HG02759 (cell line): ENCODE results near the gene ZNF330.

Experiments used
- ATAC-seq: cut with Tn5 transposase; IDR thresholded peaks from one replicate; pipeline ENCODE4 v1.9.1; 2021; ENCODE audit warnings: mild to moderate bottlenecking, moderate library complexity; ENCODE audit not compliant: unreplicated experiment

ZNF330 gene

DNA sequence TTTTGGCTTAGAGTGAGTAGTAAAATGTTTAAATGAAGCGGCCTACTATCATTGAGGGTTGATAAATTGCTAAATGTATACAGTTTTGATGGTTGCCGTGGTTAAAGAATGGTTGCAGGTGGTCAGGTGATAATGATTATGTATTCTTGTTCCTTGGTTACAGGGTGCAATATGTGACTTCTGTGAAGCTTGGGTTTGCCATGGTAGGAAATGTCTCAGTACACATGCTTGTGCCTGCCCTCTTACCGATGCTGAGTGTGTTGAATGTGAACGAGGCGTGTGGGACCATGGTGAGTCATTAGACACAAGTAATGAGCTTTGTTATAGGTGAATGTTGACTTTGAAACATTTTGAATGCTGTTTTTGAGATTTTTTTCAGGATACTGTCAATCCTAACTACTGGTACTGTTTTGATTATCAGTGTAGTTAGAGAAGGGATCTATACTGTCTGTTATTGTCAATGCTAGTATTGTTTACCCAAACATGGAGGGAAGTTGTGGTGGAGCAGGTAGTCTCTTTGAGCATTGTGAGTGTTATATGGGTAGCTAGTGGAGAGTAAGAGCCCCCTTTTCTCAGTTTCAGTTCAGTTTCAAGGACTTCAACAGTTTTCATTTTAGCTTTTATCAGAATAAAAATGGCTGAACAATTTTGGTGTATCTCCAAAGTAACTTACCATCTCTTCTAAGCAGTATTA lies 8.9 kb downstream of the ZNF330 start:
- ATAC-seq: peak; percentile 64

DNA sequence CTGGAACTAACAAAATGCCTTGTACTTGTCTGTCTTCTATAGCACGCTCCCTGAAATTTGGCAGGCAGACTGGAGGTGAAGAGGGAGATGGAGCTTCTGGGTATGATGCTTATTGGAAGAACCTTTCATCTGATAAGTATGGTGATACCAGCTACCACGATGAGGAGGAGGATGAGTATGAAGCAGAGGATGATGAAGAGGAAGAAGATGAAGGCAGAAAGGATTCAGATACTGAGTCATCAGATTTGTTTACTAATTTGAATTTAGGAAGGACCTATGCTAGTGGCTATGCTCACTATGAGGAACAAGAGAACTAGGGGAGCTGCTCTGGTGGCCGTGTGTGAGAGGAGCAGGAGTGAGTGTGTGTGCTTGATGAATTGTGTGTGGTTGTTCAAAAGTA lies 13.0 kb downstream of the ZNF330 start:
- no peak for ATAC-seq

DNA sequence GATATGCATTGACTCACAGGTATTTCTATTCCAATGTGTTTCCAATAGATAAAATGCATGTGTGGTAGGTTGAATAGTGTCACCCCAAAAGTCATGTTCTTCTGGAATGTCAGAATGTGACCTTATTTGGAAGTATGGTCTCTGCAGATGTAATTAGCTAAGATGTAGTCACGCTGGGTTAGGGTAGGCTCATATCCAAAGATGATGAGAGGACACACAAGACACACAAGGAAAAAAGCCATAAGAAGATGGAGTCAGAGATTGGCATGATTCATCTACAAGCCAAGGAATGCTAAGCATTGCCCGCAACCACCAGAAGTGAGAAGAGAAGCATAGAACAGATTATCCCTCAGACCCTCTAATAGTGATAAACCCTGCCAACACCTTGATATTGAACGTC lies 17.5 kb downstream of the ZNF330 start:
- no peak for ATAC-seq

DNA sequence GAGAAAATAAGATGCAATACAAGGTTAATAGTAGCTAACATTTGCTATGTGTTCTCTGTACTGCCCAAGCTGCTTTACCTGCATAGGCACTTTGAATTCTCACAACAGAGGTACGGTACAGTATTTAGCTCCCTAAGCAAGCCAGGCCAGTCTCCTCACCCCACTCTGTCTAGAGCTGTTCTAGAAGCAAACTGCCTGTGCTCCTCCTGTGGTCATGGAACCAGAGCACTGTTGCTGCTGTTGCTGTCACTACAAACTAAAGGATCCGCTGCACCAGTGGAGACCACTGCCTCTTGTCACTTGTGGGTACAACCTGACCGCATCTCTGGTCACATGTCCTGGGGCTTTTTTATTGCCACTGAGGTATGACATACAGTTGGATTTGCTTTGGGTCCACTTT lies 19.6 kb downstream of the ZNF330 start:
- no peak for ATAC-seq

DNA sequence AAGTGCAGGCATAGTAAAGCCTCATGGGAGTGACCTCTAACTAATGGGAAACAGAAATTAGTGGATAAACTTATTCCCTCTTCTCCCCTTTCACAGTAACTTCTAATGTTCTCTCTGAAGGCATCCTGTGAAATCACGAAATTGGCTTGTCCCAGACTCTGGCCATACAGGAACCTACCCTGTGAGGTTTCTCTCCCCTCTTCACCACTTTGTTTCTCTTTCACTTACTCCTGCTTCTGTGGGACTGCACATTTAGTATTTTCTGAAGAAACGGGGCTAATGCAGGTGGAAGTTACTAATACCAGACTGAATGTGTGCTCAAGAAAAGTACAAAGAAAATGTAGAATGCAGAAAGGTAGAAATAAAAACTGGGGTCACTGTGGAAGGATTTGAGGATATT lies 20.0 kb downstream of the ZNF330 start:
- ATAC-seq: no peak

DNA sequence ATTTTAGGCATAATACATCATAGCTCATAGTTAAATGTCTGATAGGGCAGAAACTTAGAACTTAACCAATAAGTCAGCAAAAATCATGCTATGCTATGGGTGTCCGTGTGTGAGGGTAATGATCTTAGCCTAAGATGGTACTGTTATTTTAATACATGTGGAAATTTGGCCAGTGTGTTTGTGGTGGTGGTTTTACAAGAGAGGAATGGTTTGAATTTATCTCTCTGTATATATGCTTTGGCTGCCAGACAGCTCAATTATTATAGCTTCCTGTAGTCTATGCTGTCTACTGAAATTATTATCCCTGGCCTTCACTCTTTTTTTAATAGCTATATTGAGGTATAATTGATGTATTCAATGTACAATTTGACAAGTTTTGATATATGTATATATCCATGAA lies 21.3 kb downstream of the ZNF330 start:
- ATAC-seq: no peak

DNA sequence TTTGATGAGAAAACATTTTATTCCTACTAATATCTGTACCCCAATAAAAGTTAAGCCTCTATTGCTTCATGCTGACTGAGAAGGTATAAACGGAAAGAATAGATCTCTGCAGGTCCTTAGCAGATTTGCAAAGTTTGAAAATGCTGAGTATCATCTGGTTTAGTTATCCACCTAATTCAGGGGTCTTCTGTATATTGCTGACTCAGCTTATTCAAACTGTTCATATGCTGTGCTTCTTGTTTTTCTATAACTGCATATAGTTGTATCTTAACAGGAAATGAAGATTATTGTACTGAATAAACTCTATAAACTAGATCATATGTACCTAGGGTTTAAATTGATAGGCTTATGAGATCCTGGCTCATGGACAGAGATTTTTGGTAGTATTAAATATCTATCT lies 23.7 kb downstream of the ZNF330 start:
- no peak for ATAC-seq

DNA sequence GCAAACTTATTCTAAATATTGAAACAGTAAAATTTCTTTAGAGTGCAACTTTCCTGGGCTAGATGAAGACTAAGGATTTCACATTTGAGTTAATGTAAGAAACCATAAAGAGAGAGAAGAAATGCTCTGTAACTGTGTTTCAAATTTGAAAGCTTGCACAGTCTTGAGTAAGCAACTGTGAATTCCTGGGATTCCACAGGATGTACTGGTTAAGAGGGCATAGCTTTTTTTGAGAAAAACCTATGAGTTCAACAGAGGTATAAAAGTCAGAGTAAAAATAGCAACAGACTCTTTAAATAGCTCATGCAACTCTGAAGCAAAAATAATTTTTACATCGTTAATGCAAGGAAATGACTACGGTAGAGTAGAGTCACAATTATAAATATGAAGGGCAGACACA lies 25.5 kb downstream of the ZNF330 start:
- no peak for ATAC-seq

DNA sequence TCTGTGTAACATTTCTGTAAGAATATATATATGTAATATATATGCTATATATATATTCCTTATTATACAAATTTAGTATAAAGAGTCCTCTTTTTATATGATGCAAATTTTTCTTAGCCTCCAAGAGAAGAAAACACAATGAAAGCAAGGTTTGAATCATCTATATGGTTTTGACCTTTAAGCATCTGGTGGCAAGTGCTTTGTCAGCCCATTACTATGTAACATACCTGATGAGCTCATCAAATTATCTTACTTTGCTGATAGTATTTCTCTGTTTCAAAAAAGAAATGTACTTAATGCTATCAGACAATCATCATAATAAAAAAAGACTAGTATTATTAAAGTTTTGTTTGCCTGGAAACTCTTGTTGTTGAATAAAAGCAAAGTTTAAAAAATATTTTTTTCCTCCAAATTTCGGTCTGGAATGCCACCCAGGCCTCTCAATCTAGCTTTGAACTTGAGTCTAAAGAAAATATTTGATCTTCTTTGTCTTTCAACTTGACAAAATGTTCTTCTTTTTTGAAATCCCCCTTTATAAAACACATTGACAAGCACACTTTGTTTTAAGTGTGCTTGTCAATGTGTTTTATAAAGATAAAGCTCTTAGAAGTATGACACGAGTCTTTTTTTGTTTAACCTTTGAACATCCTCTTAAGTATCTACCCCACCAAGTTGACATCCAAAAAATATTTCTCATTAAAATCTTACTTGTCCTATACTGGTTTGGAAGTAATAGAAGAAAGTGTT lies 26.2 kb downstream of the ZNF330 start:
- ATAC-seq: no peak

DNA sequence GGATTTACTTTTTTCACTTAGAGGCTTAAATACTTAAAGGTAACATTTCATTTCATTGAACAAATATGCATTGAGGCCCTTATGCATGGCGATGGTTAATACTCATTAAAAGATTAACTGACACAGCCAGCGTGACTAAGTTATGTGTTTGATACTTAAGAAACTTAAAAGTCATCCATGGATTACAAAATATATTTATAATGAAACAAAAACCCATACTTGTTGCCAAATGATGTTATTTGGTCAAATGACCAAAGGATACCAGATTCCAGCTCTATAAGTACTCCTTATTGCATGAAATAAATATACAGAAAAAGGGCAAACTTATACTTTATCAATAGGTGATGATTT lies 26.7 kb downstream of the ZNF330 start:
- no peak for ATAC-seq

DNA sequence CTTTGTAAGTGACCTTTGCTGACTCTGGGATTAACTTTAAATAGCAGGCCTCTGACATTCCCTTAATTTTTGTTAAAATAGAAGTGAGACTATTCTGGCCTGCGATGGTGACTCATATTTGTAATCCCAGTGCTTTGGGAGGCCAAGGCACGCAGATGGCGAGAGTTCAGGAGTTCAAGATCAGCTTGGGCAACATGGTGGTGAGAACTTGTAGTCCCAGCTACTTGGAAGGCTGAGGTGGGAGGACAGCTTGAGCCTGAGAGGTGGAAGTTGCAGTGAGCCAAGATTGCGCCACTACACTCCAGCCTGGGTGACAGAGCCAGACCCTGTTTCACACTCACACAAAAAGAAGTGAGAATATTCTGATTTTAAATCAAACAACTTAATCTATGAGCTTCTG lies 27.3 kb downstream of the ZNF330 start:
- ATAC-seq: no peak

DNA sequence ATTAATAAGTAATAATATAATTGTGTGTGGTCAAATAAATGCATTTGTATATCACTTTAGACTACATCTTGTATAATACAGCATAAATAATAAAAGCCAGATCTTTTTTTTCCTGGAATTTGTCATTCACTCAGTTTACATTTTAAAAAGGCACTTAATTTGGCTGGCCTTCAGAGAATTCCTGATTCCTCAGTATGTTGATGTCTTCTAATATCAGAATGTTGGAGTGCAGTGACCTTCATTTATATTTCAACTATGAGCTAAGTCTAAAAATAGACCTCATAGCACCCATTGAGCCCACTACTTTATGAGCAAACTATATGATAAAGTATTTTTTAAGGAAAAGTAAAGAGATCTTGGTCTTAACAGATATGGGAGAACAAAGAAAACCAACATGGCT lies 27.8 kb downstream of the ZNF330 start:
- ATAC-seq: no peak

DNA sequence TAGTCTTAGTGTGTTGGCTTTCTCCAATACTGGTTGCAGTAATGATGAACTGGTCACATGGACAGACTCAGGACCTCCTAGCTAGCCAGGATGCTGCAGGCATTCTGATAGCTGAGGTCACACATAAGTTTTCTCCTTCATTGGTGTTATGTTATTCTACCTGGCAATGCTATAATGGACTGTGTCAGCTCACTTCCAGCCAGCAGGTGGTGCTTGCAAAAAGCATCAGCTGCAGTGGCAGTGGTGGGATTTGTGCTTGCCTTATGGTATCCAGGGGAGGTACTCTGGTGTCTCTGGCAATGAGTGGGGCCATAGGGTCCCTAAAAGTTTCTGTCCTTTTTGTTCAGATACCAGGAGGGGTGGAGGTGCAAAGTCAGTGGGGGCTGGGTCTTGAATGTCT lies 33.6 kb downstream of the ZNF330 start:
- ATAC-seq: no peak

DNA sequence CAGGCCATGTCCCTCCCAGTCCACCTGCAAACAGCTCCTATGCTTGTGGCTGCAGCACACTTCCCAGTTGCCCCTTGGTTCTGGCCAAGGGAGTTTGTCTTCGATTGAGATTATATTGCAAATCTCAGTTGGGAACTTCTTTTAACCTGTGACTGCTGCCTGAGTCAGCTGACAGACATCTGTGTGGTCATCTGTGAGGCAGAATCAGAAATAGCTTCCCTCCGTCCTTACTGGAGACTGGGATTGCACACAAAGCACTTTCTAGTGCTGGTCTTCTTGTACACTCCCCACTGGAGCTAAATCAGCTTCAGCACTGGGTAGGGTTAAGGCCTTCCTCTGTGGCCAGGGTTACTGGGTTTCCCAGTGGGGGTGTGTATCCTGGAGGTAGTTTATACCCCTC lies 34.3 kb downstream of the ZNF330 start:
- no peak for ATAC-seq

DNA sequence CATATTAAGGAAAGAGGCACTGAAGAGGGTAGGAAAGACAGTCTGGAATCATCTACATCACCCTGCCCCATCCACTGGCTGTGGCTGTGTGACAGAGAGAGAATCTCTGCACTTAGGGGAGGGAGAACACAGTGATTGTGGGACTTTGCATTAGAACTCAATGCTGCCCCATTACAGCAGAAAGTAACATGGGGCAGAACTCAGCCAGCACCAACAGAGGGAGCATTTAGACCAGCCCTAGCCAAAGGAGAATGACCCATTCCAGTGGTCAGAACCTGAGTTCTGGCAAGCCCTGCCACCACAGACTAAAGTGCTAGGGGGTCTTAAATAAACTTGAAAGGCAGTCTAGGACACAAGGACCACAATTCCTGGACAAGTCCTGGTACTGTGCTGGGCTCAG lies 37.9 kb downstream of the ZNF330 start:
- no peak for ATAC-seq

DNA sequence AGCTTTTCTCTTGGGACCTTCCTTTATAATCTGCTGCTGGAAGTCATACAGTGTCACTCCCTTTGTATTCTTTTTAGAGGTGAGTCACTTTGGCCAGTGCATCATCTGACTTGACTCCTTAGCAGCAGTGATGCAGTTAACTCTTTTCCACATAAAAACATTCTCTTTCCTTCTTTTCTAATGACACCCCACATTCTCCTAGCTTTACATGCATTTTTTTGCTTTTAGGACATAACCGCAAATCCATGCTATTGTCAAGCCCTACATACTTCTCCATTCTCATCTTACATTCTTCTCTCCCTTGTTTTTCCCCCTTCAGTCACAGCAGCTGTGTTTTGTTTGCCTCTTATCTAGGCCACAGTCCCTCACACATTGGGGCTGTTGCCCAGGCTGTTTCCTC lies 55.1 kb downstream of the ZNF330 start:
- no peak for ATAC-seq

DNA sequence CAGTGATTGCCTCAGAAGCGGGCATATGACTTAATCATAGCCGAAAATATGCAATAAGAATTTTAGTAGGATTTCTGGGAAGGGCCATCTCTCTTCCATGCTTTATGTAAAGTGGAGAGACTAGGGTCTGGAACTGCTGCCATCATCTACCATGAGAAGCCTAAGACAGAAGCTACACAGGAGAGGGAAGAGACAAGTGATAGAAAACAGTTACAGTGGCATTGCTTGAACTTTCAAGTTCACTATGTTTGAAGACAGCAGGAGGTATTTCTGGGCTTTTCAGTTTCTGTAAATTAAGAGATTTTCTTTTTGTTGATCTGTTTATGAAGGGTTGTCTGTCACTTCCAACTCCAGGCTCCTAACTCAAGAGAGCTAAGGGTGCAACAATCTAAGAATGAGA lies 62.5 kb downstream of the ZNF330 start:
- no peak for ATAC-seq

DNA sequence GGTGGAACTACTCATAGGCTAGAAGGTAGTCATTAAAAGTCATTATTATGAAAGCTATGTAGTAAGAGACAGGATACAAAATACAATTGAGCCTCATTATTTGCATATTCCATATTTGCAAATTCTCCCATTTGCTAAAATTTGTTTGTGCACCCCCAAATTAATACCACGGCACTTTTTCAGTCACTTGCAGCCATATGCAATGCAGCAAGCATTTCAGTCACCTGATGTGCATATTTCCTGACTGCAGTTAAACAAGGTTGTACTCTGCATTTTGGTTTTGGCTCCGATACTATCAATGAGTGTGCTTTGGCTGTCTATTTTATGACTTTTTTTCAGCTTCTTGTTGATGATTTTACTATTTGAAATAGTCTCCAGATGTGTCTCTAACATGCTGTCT lies 62.9 kb downstream of the ZNF330 start:
- ATAC-seq: no peak
